GM23248 (cell line): ENCODE results near the gene VRK3. TPM values are rescaled to one million over a fixed set of nuclear protein-coding genes. Genes with fewer than 3 reads are reported as not detected.

Experiments used
- DNase-seq: peaks from one replicate; pipeline ENCODE4 v3.0.0-alpha.2; 2015
- H2AFZ ChIP-seq: fragments of 200-600 bp; sonication (generic); 2 replicates; pipeline ENCODE4 v1.6.1; 2016; ENCODE audit warnings: antibody characterized with exemption
- H3F3A ChIP-seq: fragments of 200-600 bp; sonication (generic); 2 replicates; pipeline ENCODE4 v1.6.1; 2016; ENCODE audit warnings: mild to moderate bottlenecking, antibody characterized with exemption, mixed run types; ENCODE audit not compliant: insufficient read depth
- H3K27ac ChIP-seq: fragments of 200-600 bp; sonication (generic); 2 replicates; pipeline ENCODE4 v1.5.1; 2016; ENCODE audit warnings: mild to moderate bottlenecking
- H3K27me3 ChIP-seq: fragments of 200-600 bp; sonication (generic); replicated peaks from 2 replicates; pipeline ENCODE4 v1.6.1; 2016; ENCODE audit warnings: mild to moderate bottlenecking; ENCODE audit not compliant: insufficient read depth
- H3K36me3 ChIP-seq: fragments of 200-600 bp; sonication (generic); 2 replicates; pipeline ENCODE4 v1.6.1; 2016; ENCODE audit warnings: low read depth, mild to moderate bottlenecking
- H3K4me1 ChIP-seq: fragments of 200-600 bp; sonication (generic); 2 replicates; pipeline ENCODE4 v1.6.1; 2016; ENCODE audit warnings: mild to moderate bottlenecking; ENCODE audit not compliant: insufficient read depth
- H3K4me2 ChIP-seq: fragments of 200-600 bp; sonication (generic); one replicate; pipeline ENCODE4 v1.6.1; 2016; ENCODE audit warnings: mild to moderate bottlenecking; ENCODE audit not compliant: unreplicated experiment
- H3K4me3 ChIP-seq: fragments of 200-600 bp; sonication (generic); 2 replicates; pipeline ENCODE4 v1.5.1; 2016; ENCODE audit warnings: mild to moderate bottlenecking
- H3K79me2 ChIP-seq: fragments of 200-600 bp; sonication (generic); 2 replicates; pipeline ENCODE4 v1.6.1; 2016; ENCODE audit warnings: mild to moderate bottlenecking; ENCODE audit not compliant: insufficient read depth
- H3K9ac ChIP-seq: fragments of 200-600 bp; sonication (generic); 2 replicates; pipeline ENCODE4 v1.6.1; 2016; ENCODE audit warnings: mild to moderate bottlenecking
- H3K9me2 ChIP-seq: fragments of 200-600 bp; sonication (generic); 2 replicates; pipeline ENCODE4 v1.6.1; 2016; ENCODE audit warnings: mixed run types, mild to moderate bottlenecking, moderate library complexity; ENCODE audit not compliant: insufficient read depth
- H3K9me3 ChIP-seq: fragments of 200-600 bp; sonication (generic); one replicate; pipeline ENCODE4 v1.6.1; 2017; ENCODE audit warnings: low read depth
- H4K20me1 ChIP-seq: fragments of 200-600 bp; sonication (generic); 2 replicates; pipeline ENCODE4 v1.6.0; 2016; ENCODE audit not compliant: insufficient read depth
- EZH2 ChIP-seq: fragments of 200-600 bp; sonication (generic); IDR thresholded peaks from 2 replicates; pipeline ENCODE4 v1.6.1; 2018; ENCODE audit warnings: antibody characterized with exemption, mild to moderate bottlenecking; ENCODE audit not compliant: insufficient read depth, poor library complexity, severe bottlenecking
- EZH2phosphoT487 ChIP-seq: fragments of 200-600 bp; sonication (generic); IDR thresholded peaks from 2 replicates; pipeline ENCODE4 v1.6.1; 2018; ENCODE audit warnings: antibody characterized with exemption, moderate library complexity, mild to moderate bottlenecking, low read depth; ENCODE audit not compliant: insufficient read depth
- WGBS, 2 experiments: methylation state at CpG; one replicate each; pipeline ENCODE4 v1.1.6; 2015 to 2017; ENCODE audit warnings: low lambda C conversion rate in 2 of 2, low coverage in 1 of 2; ENCODE audit errors: missing lambda C conversion rate in 2 of 2; 5-methylcytosine and 5-hydroxymethylcytosine counted together
- in situ Hi-C: fragments of 300-500 bp; cut with MboI; formaldehyde crosslinking; loops from 2 replicates; pipeline ENCODE4 v1.15.0; 2020
- polyA plus RNA-seq: library from polyadenylated mRNA; unstranded; fragments of >200 nt; fragmentation: Nextera tagmentation; extraction: Ambion mirVana; gene quantifications from 2 replicates; pipeline ENCODE4 v1.2.1, GENCODE V29; 2016
- total RNA-seq: library from RNA; depleted of rRNA; stranded (reverse); fragments of >200 nt; shearing (Covaris generic); gene quantifications from 2 replicates; pipeline ENCODE4 v1.2.3, GENCODE V29; 2014

VRK3 gene
- total and polyA plus RNA-seq, 2 experiments from 2014 or later: 30.8 to 45.6 TPM

GRCh38 chr19:50040967-50041366 lies 15.8 kb upstream of the VRK3 start:
- no peak overlapping the region for H3K4me3 ChIP-seq
- peaks cover 16% of the 10 kb centered on the region for H3K79me2 ChIP-seq
- H2AFZ ChIP-seq: no peak overlapping the region
- H3K9me2 ChIP-seq: no peaks in the 10 kb centered on the region
- no peak for TF ChIP-seq EZH2phosphoT487
- no peak for TF ChIP-seq EZH2
- peaks cover 45% of the 10 kb centered on the region for H3K36me3 ChIP-seq
- no peak overlapping the region for H3K27ac ChIP-seq
- WGBS, 2 experiments: 81 to 83% methylated on average over 6 of the region's 6 CpGs
- no peak overlapping the region for H3K4me2 ChIP-seq
- DNase-seq: no peak
- no peak overlapping the region for H3K9ac ChIP-seq
- no peaks in the 10 kb centered on the region for H3K4me1 ChIP-seq
- no peaks in the 10 kb centered on the region for H3K27me3 ChIP-seq
- H3K9me3 ChIP-seq: no peaks in the 10 kb centered on the region
- in situ Hi-C loops: no loop called here
- H4K20me1 ChIP-seq: no peaks in the 10 kb centered on the region; the same call in 1 of the 2 replicates
- no peaks in the 10 kb centered on the region for H3F3A ChIP-seq

GRCh38 chr19:50039968-50040367 lies 14.8 kb upstream of the VRK3 start:
- no peaks in the 10 kb centered on the region for H3K4me1 ChIP-seq
- peak overlapping the region; percentile 66 for H3K27ac ChIP-seq
- TF ChIP-seq EZH2phosphoT487: no peak
- TF ChIP-seq EZH2: no peak
- no peaks in the 10 kb centered on the region for H3K27me3 ChIP-seq
- in situ Hi-C loops: no loop called here
- H2AFZ ChIP-seq: no peak overlapping the region
- no peak overlapping the region for H3K4me2 ChIP-seq
- H3K36me3 ChIP-seq: peaks cover 37% of the 10 kb centered on the region
- peak overlapping the region; percentile 49; the same call in 1 of the 2 replicates for H3K9ac ChIP-seq
- no peaks in the 10 kb centered on the region for H3K9me2 ChIP-seq
- 84 to 97% methylated on average over 3 of the region's 3 CpGs for WGBS, 2 experiments
- no peaks in the 10 kb centered on the region for H3K9me3 ChIP-seq
- no peaks in the 10 kb centered on the region for H3F3A ChIP-seq
- peaks cover 22% of the 10 kb centered on the region for H3K79me2 ChIP-seq
- peak; percentile 73 for DNase-seq
- no peak overlapping the region for H3K4me3 ChIP-seq
- no peaks in the 10 kb centered on the region; the same call in 1 of the 2 replicates for H4K20me1 ChIP-seq

GRCh38 chr19:50036908-50037307 lies 11.7 kb upstream of the VRK3 start:
- WGBS, 2 experiments: 83 to 89% methylated on average over 3 of the region's 3 CpGs
- H3K9me2 ChIP-seq: no peaks in the 10 kb centered on the region
- DNase-seq: no peak
- peaks cover 38% of the 10 kb centered on the region for H3K79me2 ChIP-seq
- H3K9ac ChIP-seq: no peak overlapping the region
- no peaks in the 10 kb centered on the region for H3K4me1 ChIP-seq
- no peaks in the 10 kb centered on the region; the same call in 1 of the 2 replicates for H4K20me1 ChIP-seq
- H3K36me3 ChIP-seq: peaks cover 9% of the 10 kb centered on the region; the same call in 1 of the 2 replicates
- no peak overlapping the region for H3K4me3 ChIP-seq
- H3K4me2 ChIP-seq: no peak overlapping the region
- no peak overlapping the region for H2AFZ ChIP-seq
- no peaks in the 10 kb centered on the region for H3F3A ChIP-seq
- no peaks in the 10 kb centered on the region for H3K27me3 ChIP-seq
- TF ChIP-seq EZH2phosphoT487: no peak
- TF ChIP-seq EZH2: no peak
- H3K27ac ChIP-seq: no peak overlapping the region
- H3K9me3 ChIP-seq: no peaks in the 10 kb centered on the region
- in situ Hi-C loops: no loop called here

GRCh38 chr19:50030937-50031336 lies 5.8 kb upstream of the VRK3 start:
- H3K4me1 ChIP-seq: peaks cover 9% of the 10 kb centered on the region; the same call in 1 of the 2 replicates
- no peaks in the 10 kb centered on the region for H3K27me3 ChIP-seq
- no peak overlapping the region for H3K27ac ChIP-seq
- H3K4me2 ChIP-seq: no peak overlapping the region
- H4K20me1 ChIP-seq: no peaks in the 10 kb centered on the region
- DNase-seq: no peak
- 87 to 89% methylated on average over 11 of the region's 11 CpGs for WGBS, 2 experiments
- no peaks in the 10 kb centered on the region for H3K9me3 ChIP-seq
- H3K9me2 ChIP-seq: no peaks in the 10 kb centered on the region
- in situ Hi-C loops: no loop called here
- no peak overlapping the region for H2AFZ ChIP-seq
- no peak overlapping the region for H3K9ac ChIP-seq
- no peak overlapping the region for H3K4me3 ChIP-seq
- H3F3A ChIP-seq: no peaks in the 10 kb centered on the region
- peaks cover 81% of the 10 kb centered on the region for H3K79me2 ChIP-seq
- TF ChIP-seq EZH2phosphoT487 (no peak), EZH2 (no peak)
- H3K36me3 ChIP-seq: no peaks in the 10 kb centered on the region

- H3F3A ChIP-seq: no peaks in the 10 kb centered on the region
- no peaks in the 10 kb centered on the region for H3K9me3 ChIP-seq
- H3K4me2 ChIP-seq: no peak overlapping the region
- H3K27me3 ChIP-seq: no peaks in the 10 kb centered on the region
- no peak overlapping the region for H2AFZ ChIP-seq
- no peaks in the 10 kb centered on the region for H4K20me1 ChIP-seq
- no peaks in the 10 kb centered on the region for H3K36me3 ChIP-seq
- DNase-seq: no peak
- H3K4me3 ChIP-seq: no peak overlapping the region
- no peak overlapping the region for H3K9ac ChIP-seq
- peaks cover 9% of the 10 kb centered on the region; the same call in 1 of the 2 replicates for H3K4me1 ChIP-seq
- no peak for TF ChIP-seq EZH2
- TF ChIP-seq EZH2phosphoT487: no peak
- WGBS, 2 experiments: 88 to 92% methylated on average over 6 of the region's 6 CpGs
- H3K9me2 ChIP-seq: no peaks in the 10 kb centered on the region
- H3K27ac ChIP-seq: no peak overlapping the region
- peaks cover 76% of the 10 kb centered on the region for H3K79me2 ChIP-seq
- in situ Hi-C loops: no loop called here
Observed at GRCh38 chr19:50030225-50030624, 5.1 kb upstream of the VRK3 start.
